Ishikawa (cell line): ENCODE results near the gene C11orf52.

ENCODE experiments used
- CEBPB ChIP-seq: IDR thresholded peaks from 2 replicates; pipeline ENCODE4 v1.6.1; 2012
- CREB1 ChIP-seq: IDR thresholded peaks from 2 replicates; pipeline ENCODE4 v1.6.1; 2012; ENCODE audit warnings: low read depth
- EGR1 ChIP-seq: IDR thresholded peaks from 2 replicates; pipeline ENCODE4 v1.6.1; 2012
- EP300 ChIP-seq: IDR thresholded peaks from 2 replicates; pipeline ENCODE4 v1.6.1; 2012; ENCODE audit warnings: borderline replicate concordance
- FOXM1 ChIP-seq: IDR thresholded peaks from 2 replicates; pipeline ENCODE4 v1.6.1; 2012; ENCODE audit warnings: low read depth, borderline replicate concordance
- NFIC ChIP-seq: IDR thresholded peaks from 2 replicates; pipeline ENCODE4 v1.6.1; 2012
- RAD21 ChIP-seq: IDR thresholded peaks from 2 replicates; pipeline ENCODE4 v1.6.1; 2012; ENCODE audit warnings: low read depth
- REST ChIP-seq: IDR thresholded peaks from 2 replicates; pipeline ENCODE4 v1.6.1; 2012; ENCODE audit warnings: low read depth, mild to moderate bottlenecking
- TAF1 ChIP-seq: IDR thresholded peaks from 2 replicates; pipeline ENCODE4 v1.6.1; 2012; ENCODE audit warnings: low read depth, mild to moderate bottlenecking
- TCF12 ChIP-seq: IDR thresholded peaks from 2 replicates; pipeline ENCODE4 v1.6.1; 2012; ENCODE audit warnings: low read depth
- TEAD4 ChIP-seq: IDR thresholded peaks from 2 replicates; pipeline ENCODE4 v1.6.1; 2012
- USF1 ChIP-seq: IDR thresholded peaks from 2 replicates; pipeline ENCODE4 v1.6.1; 2012
- YY1 ChIP-seq: IDR thresholded peaks from 2 replicates; pipeline ENCODE4 v1.6.1; 2012; ENCODE audit warnings: low read depth
- ZBTB7A ChIP-seq: IDR thresholded peaks from 2 replicates; pipeline ENCODE4 v1.6.1; 2012; ENCODE audit warnings: low read depth
- TF ChIP-seq, protein P1 (sequence below): IDR thresholded peaks from 2 replicates; pipeline ENCODE4 v1.6.1; 2012

C11orf52 gene

DNA sequence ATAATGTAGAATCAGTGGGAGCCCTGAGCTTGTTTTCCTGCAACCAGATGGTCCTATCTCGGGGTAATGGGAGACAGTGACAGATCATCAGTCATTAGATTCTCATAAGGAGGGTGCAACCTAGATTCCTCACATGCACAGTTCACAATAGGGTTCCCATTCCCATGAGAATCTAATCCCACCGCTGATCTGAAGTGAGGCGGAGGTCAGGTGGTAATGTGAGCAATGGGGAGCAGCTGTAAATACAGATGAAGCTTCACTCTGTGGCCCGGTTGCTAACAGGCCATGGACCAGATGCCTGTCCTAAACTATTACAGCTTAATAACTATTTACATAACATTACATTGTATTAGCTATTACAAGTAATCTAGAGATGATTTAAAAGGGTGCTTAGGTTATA is 35.4 kb downstream of the C11orf52 start:
- TF ChIP-seq USF1 (no peak), FOXM1 (no peak), YY1 (no peak), TCF12 (no peak), EP300 (no peak), CEBPB (no peak), ZBTB7A (no peak), REST (no peak), RAD21 (no peak)

GRCh38 chr11:111957663-111958444 is 39.1 kb downstream of the C11orf52 start:
- TF ChIP-seq RAD21 (no peak), NFIC (no peak), TCF12 (no peak), CEBPB (no peak), ZBTB7A (no peak)

DNA sequence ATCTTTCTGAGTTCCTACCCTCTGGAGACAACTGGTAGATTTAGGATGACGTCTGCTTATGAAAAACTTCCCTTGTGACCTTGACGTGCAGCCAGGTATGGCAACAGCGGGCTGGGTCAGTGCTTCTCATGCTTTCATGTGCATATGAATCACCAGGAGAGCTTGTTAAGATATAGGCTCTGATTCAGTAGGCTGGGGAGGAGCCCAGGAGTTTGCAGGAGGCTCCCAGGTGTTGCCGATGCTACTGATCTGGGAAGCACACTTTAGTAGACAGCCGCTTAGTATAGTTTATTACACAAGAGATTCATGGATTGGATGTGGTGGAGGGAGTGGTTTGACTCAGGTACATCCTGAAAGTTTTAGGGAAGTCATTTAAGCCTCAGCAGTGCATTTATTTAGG is 42.2 kb downstream of the C11orf52 start:
- no peak for TF ChIP-seq NFIC
- no peak for TF ChIP-seq CEBPB
- no peak for TF ChIP-seq EP300
- TF ChIP-seq USF1: no peak
- TF ChIP-seq, protein P1, sequence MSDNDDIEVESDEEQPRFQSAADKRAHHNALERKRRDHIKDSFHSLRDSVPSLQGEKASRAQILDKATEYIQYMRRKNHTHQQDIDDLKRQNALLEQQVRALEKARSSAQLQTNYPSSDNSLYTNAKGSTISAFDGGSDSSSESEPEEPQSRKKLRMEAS: no peak
- no peak for TF ChIP-seq ZBTB7A
- TF ChIP-seq TAF1: no peak
- TF ChIP-seq CREB1: no peak

GRCh38 chr11:111961389-111962300 is 42.9 kb downstream of the C11orf52 start:
- no peak for TF ChIP-seq TAF1
- no peak for TF ChIP-seq NFIC
- TF ChIP-seq, protein P1: no peak
- no peak for TF ChIP-seq ZBTB7A
- no peak for TF ChIP-seq CREB1
- TF ChIP-seq TCF12: no peak
- TF ChIP-seq RAD21: no peak
- no peak for TF ChIP-seq TEAD4
- TF ChIP-seq EGR1: no peak
- no peak for TF ChIP-seq REST
- no peak for TF ChIP-seq FOXM1
- TF ChIP-seq USF1: no peak
- TF ChIP-seq EP300: no peak
- TF ChIP-seq YY1: no peak
- TF ChIP-seq CEBPB: no peak

- no peak for TF ChIP-seq TCF12
- no peak for TF ChIP-seq FOXM1
- no peak for TF ChIP-seq ZBTB7A
- TF ChIP-seq RAD21: no peak
- no peak for TF ChIP-seq TEAD4
- TF ChIP-seq CREB1: no peak
- no peak for TF ChIP-seq EP300
- no peak for TF ChIP-seq NFIC
- no peak for TF ChIP-seq CEBPB
Measured at GRCh38 chr11:111963931-111964340, 45.2 kb downstream of the C11orf52 start.

GRCh38 chr11:111966678-111967077 is 48.0 kb downstream of the C11orf52 start:
- TF ChIP-seq EP300 (no peak), TEAD4 (no peak), RAD21 (no peak), YY1 (no peak), ZBTB7A (no peak), FOXM1 (no peak), NFIC (no peak), TAF1 (no peak), TCF12 (no peak)
- TF ChIP-seq, protein P1: no peak
